H1 (cell line): Measurements from ENCODE around the gene OR2T27. TPM values are rescaled to one million over a fixed set of nuclear protein-coding genes. Genes with fewer than 3 reads are reported as not detected.

Experiments
- CREB1 ChIP-seq: IDR thresholded peaks from 2 replicates; pipeline ENCODE4 v1.6.1; 2012; ENCODE audit warnings: inconsistent platforms
- CTBP2 ChIP-seq: IDR thresholded peaks from 2 replicates; pipeline ENCODE4 v1.7.0; 2011; ENCODE audit warnings: borderline replicate concordance, mild to moderate bottlenecking, moderate library complexity, mixed read lengths, low read length; ENCODE audit not compliant: insufficient read depth, insufficient read length
- polyA plus RNA-seq, 7 experiments: library from polyadenylated mRNA; depleted of rRNA in 3 of 7; stranded (reverse) in 5 of 7; unstranded in 2 of 7; fragments of >200 nt in 5 of 7; fragments of 200-250 nt in 2 of 7; gene quantifications; 1 replicate in 5 of 7; 2 replicates in 1 of 7; 4 replicates in 1 of 7; pipeline versions ENCODE4 v1.2.1 to v1.2.3, GENCODE V29; 2011 to 2013; ENCODE audit warnings: missing spikeins in 2 of 7, mixed read lengths in 2 of 7
- total RNA-seq: library from RNA; stranded (reverse); fragmentation: NEBNext Ultra II Directional; extraction: Animal tissue kit (Norgen Biotek cat#: 25700); gene quantifications from 2 replicates; pipeline ENCODE4 v1.2.1, GENCODE V29; 2021

OR2T27 gene
- total and polyA plus RNA-seq, 2 of the 8 experiments (the other 6 are each of a cell fraction or from before 2014, with no cell fraction given), result not detected

DNA sequence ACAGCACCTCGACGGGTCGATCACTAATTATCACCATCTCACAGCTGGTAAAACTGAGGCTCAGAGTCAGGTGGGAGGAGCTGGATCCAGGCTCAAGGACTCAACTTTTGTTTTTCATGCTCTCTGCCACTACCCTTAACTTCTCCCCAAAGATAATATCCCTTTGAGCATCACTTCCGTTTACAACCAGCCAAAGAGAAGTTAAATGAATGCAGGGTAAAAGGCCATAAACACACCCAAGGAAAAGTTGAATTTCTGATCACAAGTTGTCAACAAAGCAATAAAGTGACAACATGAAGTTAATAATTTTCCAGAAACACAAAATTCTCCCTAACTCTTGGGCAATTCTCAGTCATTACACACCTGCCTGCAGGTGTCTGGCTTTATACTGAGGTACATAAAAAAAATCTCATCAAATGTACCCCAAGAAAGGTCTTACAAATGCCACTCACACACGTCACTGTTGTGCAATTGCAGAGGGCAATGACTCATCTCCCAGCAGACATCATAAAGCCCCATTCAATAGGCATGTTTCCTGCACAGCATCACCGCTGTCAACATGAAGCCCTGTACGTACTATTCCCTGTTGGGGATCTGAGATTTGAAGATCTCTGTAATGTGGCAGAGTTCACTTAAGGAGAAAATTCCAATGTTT lies 23.8 kb downstream of the OR2T27 start (continued):
- TF ChIP-seq CTBP2 (no peak), CREB1 (no peak)
